ENCODE results near the gene NBAS.
"Not testable (repeated sequence)": the region's sequence is repeated elsewhere in the genome, so short reads cannot be mapped to it uniquely, and the experiment has no call there.

The NBAS gene

DNA sequence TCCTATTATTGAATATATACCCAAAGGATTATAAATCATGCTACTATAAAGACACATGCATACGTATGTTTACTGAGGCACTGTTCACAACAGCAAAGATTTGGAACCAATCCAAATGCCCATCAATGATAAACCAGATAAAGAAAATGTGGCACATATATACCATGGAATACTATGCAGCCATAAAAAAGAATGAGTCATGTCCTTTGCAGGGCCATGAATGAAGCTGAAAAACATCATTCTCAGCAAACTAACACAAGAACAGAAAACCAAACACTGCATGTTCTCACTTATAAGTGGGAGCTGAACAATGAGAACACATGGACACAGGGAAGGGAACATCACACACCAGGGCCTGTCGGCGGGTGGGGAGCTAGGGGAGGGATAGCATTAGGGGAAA, 310.2 kb downstream of the NBAS start:
- not testable (repeated sequence) for DNase-seq

DNA sequence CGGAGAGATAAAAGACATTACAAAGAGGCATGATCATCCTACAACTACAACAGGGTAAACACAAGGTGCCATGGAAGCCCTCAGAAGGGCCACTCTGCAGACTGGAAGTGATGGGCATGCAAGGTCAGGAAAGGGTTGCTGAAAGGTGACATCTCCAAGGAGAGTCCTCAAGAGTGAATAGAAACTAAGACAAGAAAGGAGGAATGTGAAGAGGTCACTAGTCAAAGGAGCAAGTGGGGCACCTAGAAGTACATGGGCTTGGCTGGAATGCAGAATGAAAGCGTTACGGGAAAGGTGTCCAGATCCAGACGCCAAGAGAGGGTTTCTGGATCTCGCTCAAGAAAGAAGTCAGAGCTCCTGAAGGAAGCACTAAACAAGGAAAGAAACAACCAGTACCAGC, 314.3 kb downstream of the NBAS start:
- DNase-seq = no peak

DNA sequence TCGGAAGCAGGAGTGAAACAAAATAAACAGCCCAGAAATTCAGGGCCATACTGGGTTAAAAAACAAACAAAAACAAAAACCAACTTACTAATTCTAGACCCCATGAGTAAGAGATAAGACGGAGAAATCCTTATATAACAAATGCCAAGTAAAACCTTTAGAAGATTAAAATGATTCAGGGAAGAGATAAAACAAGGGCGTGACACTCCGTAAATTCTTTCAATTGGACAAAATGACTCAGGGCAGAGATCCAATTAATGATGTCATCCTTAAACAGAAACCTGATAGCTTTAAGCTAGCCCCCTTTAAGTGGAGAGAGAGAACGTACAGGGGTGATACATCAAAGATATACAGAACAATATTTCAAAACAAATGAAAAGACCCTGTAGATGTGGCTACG, 317.4 kb downstream of the NBAS start:
- DNase-seq = no peak

DNA sequence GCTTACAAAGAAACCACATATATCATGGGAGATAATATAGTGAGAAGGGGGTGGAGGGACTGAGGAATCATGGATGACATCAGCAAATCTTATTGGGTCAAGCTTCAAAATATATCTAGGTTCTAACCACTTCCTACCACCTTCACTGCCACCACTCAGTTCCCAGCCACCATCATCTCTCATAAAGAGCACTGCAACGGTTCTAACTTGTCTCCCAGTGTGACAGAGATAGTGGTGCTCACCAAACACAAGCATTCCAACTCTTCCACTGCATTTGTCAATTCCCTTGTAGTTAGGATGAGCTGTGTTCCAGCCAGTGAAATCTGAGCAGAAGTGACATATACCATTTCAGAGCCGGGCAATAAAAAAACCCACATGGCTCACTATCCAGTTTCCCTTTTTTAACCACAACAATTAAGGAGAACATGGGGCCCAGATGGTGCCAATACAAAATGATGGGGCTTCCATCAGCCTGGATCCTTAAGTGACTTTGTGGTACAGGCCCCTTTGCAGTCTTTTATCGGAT, 318.1 kb downstream of the NBAS start:
- no peak for DNase-seq

DNA sequence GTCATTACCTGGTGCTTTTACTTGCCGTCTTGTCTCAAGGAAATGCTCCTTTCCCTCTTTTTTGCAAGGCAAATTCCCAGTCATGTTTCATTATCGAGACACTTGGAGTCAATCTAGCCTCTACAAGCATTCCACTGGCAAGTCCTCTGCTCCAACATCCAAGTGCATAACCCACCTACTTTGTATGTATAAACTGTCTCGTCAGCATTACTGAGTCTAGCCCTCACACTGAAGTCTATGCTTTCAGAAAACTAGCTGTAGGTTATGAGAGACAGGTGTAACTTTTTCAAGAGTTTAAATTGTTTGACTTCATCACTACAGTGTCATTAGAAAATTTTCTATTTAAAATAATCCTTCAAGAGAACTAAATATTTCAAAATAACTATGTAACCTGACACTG, 319.2 kb downstream of the NBAS start:
- DNase-seq = no peak

DNA sequence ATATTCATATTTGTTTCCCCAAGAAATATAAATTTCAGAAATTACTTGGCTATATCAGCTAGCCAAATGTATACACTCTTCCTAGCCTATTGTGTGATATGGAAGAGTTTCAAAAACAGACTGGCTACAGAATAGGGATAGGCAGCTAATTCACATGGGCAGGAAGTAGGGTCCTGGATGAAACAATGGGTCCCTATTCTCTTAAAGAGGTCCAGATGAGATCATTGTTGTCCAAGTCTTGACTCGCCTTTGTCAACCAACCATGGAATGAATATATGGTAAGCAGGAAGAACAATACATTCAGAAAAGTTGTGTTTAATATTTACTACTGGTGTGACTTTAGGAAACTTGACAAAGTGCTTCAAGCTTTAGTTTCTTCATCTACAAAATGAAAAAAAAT, 319.9 kb downstream of the NBAS start:
- no peak for DNase-seq

DNA sequence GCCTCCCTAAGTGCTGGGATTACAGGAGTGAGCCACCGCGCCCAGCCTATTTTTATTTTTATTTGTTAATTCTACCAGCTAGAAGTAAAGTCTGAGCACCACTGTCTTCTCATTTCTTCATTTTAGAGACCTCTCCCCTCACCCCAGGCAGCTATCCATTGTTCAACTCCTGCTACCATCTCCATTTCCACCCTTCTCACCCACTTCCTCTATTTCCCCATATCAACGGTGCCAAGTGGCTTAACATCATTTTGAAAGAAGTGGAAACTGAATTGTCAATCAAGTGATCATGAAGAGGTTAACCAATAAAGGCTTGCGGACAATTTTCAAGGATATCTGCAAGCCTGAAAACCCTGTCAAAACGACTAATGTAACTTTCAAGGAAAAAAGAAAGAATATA, 323.1 kb downstream of the NBAS start:
- DNase-seq = no peak

DNA sequence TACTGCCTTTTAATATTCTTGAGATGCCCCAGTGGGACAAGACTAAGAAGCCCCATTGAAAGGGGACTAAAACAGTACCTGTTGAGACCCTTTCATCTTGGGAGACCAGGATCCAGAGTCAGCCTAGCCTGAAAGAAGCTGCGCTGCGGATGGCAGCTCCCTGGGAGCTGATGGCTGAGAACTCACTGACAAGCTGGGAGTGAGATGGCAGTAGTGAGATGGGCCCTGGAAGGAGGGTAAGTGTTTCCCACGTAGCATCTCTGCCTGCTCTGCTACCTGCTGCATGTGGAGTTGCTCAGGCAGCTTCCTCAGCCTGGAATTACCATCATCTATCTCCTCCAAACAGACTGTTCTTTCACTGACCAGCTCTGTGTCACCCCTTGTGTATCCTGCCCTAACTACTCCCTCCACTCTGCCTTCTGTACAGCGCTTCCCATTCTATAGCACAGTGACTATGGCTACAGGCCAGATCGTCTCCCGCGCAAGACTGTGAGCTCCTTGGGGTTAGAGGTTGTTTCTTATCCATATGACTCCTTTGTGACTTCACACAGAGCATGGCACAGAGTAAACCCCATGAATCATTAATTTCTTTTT, 330.4 kb downstream of the NBAS start:
- no peak for DNase-seq

DNA sequence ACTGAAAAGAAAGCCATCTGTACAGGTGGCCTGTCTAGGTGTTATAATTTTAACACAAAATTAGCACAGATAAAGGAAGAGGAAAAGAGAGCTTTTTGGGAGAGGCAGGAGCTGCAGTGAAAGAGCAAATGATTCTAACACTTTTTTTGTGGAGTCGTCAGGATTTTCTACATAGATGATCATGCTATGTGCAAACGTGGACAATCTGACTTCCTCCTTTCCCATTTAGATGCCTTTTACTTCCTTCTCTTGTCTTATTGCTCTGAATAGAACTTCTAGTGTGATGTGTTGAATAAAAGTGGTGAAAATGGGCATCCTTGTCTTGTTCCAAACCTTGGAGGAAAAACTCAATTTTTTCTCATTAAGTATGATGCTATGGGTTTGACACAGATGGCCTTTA, 334.5 kb downstream of the NBAS start:
- DNase-seq = no peak

DNA sequence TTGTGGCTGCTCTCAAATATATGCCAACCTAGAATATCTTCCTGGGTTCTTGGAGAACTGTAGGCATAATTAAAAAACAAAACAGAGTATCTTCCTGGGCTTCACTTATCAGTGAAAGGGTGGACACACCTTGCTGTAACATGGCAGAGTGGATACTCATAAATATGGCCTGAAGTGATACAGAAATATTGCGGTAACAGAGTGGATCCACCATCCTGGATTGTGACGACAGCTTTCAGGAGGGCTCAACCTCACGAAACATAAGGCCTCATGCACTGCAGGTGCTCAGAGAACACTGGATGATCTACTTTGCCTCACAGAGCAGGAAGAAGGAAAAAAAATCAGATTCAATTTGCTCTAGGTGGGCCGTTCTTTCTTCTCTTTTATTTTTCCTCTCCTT, 336.0 kb downstream of the NBAS start:
- no peak for DNase-seq

DNA sequence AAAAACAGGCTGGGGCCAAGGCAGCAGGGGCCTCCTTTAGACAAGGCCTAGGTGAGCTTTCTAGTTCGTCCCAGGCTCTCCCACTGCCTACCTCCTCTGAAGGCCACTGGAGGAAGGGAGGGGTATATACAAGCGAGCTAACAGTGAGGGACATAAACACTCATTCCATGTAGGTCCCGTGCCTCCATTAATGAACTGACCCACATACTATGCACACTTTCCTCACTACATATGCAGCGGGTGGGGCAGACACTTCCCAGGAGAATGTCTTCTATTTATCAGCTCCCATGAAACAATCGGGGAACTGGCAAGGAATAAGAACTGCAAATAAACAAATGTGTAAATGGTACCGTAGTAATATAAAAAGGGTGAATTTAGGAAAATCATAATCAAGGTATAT, 336.5 kb downstream of the NBAS start:
- no peak for DNase-seq

DNA sequence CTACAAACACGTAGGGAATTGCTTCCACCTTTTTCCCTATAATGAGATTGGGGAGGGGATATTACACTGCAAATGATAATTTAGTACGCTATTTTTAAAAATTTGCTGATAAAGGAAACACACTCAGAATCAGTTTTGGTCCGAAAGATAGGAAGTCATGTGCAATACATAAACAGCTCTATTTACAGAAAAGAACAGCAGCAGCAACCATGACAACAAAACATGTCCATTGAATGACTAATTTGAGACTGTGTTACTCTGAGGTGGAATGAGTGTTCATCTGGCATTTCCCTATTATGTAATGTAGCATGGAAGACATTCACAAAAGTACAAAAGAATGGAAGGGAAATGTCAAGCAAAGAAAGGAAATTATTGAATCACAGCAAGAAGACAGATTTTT, 337.2 kb downstream of the NBAS start:
- no peak for DNase-seq

DNA sequence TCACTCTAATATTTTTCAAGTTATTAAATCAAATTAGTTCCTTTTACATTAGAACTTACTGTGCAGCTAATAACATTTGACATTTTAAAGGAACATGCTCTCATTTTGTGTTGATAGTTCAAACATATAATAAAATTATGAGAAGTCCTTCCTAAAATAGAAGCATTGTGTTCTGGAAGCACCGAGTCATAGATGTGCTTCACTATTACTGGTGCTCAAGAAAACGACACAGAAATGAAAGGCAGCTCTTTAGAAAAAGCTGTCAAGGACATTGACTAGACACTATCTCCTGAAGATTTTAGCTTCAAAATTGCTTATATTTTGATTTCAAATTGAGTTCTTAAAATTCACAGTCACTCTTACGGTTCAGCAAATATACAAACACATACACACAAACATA, 338.3 kb downstream of the NBAS start:
- no peak for DNase-seq

DNA sequence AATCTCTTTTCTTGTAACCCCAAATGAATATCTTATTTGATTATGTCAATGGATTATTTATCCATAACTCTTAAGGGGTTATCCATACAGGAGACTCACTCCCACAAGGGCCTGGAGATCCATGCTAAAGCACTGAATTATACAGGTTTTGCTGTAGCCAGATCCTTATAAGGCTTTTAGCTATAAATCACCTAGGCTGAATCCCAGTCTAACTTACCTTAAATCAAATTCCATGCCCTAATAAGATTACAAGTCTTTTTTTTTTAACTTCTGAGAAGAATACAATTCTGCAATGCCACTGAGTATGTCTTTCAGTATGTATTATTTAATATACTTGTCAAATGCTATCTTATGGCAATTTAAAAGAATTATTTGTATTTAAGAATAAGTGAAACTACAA, 340.5 kb downstream of the NBAS start:
- no peak for DNase-seq

DNA sequence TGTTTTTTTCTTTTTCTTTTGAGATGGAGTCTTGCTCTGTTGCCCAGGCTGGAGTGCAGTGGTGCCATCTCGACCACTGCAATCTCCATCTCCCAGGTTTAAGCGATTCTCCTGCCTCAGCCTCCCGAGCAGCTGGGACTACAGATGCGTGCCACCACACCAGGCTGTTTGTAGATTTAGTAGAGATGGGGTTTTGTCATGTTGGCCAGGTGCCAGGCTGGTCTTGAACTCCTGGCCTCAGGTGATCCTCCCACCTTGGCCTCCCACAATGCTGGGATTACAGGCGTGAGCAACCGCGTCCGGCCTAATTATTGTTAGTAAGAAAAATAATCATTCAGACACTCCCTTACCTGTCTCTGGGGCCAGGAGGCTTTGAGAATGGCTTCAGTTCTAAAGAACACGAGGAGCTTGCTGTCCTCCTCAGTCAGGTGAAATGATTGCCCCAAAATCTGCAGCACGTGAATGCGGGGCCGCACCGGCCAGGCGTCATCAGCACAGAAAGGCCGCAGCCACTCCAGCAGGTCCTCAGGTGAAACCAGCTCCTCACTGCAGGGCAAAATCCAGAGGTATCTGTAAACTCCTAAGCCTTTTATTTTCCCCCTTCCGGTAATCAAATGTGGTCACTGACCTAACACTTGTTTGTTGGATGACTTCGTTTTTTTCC, 342.6 kb downstream of the NBAS start:
- DNase-seq = no peak

DNA sequence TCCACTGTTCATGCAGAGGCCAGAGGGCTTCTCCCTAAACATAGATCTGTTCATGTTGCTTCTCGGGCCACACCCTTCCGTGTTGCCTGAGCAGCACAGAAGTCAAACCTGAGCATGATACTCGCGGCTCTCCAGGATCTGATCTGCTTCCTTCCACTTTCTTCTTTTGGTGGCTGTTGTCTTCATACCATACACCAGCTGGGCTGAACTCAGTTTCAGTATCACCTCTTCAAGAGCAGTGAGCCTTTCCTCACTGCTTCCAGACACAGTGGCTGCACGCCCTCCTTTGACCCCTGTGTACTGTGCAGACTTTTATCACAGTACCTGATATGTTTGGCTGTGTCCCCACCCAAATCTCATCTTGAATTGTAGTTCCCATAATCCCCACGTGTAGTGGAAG, 348.9 kb downstream of the NBAS start:
- no peak for DNase-seq

DNA sequence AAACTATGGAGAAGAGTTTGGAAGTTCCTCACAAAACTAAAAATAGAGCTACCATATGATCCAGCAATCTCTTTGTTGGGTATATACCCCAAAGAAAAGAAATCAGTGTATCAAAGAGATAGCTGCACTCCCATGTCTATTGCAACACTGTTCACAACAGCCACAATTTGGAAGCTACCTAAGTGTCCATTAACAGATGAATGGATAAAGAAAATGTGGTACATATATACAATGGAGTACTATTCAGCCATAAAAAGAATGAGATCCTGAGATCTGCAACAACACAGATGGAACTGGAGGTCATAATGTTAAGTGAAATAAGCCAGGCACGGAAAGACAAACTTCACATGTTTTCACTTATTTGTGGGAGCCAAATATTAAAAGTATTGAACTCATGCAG, 350.6 kb downstream of the NBAS start:
- DNase-seq = not testable (repeated sequence)

DNA sequence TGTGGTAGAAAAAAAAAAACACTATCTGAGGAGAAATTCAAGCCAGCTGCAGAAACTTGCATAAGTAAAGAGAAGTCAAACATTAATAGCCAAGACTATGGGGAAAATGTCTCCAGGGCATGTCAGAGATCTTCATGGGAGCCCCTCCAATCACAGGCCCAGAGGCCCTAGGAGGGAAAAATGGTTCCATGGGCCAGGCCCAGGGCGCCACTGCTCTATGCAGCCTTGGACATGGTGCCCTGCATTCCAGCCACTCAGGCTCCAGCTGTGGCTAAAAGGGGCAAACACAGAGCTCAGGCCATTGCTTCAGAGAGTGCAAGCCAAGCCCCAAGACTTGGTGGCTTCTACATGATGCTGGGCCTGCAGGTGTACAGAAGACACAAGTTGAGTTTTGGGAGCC, 354.7 kb downstream of the NBAS start:
- DNase-seq = no peak

DNA sequence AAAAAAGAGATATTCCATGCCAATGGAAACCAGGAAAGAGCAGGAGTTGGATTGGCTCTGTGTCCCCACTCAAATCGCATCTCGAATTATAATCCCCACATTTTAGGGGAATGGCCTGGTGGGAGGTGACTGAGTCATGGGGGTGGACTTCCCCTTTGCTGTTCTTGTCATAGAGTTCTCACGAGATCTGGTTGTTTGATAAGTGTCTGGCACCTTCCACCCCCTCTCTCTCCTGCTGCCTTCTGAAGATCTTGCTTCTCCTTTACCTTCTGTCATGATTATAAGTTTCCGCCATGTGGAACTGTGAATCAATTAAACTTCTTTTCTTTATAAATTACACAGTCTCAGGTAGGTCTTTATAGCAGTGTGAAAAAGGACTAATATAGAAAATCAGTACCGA, 355.6 kb downstream of the NBAS start:
- DNase-seq = no peak

DNA sequence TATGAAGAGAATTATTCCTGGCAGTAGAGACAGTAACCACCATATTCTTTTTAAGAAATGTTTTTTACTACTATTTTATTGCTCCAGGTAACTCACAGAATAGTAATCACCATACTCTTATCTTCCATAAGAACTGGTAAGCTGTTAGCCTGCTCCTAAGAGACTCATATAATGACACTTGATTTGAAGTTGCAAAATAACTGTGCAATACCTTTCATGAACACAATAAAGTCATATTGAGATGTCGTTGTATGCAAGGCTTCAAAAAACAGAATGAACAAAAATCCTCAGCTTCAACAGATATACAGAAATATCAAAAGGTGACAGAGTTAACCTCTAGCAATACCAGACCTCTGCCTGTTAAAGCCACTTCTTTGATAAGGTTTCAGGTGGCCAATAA, 360.1 kb downstream of the NBAS start:
- no peak for DNase-seq

DNA sequence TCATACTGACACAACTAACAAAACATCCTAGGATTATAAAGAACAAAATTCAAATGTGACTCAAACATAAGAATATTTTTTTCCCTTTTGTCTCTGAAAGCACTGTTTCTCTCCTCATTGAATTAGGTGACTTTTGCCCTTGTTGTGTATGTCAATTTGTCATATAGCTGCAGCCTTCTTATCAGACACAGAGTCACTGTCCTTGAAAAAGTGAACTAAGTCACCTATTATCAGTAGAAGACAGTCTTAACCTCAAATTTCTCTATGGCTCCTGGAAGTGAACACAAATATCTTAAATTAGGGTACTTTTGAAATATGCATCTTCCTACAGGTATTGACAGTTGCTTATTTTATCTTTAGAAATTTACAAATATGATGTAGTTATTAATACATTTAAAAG, 360.6 kb downstream of the NBAS start:
- DNase-seq = no peak

DNA sequence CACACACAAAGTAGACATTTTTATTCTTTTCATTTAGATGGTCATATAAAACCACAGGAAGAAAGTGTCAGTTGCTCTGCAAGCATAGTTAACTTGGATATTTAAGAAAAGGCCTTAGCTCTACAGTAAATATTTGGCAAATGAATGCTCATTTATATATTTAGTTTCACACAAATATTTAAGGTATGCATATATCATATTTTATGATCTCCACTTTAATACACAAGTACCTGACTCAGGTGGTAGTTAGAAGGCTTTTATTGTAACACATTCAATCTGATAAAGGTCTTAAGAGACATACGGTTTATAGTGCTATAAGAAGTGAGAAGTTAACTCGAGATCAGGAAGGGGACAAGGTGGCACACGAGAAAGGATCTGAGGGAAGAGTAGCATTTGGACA, 363.1 kb downstream of the NBAS start:
- no peak for DNase-seq

DNA sequence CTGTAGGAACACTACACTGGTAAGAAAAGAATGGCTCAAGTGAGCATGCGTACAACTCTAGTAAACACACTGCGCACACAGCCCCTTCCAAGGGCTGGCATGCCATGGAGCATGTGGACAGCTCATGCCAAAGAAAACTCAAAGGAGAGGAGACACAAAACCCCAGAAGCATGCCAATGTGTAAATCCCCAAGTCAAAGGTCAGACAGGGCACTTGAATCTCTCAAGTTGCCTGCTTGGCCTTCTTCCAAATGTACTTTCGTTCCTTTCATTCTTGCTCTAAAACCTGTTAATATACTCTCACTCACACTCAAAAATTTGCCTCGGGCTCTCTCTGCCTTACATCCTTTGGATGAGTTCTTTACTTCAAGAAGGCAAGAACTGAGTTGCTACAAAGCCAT, 365.3 kb downstream of the NBAS start:
- DNase-seq = no peak

DNA sequence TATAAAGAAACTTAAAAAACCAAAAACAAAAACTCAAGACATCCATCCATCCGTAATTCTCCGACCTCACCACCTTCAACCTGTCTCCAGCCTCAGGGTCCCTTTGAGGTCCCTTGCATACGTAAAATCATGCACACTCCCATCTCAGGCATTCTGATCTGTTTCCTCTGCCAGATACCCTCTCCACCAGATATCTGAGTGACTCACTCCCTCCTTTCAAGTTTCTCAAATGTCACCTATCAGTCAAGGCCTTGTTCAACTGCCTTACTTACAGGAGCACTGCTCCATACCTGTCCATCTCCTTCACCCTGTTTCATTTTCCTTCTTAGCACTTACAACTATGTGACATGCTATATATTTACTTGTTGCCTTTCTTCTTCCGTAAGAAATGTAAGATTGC, 369.3 kb downstream of the NBAS start:
- no peak for DNase-seq

DNA sequence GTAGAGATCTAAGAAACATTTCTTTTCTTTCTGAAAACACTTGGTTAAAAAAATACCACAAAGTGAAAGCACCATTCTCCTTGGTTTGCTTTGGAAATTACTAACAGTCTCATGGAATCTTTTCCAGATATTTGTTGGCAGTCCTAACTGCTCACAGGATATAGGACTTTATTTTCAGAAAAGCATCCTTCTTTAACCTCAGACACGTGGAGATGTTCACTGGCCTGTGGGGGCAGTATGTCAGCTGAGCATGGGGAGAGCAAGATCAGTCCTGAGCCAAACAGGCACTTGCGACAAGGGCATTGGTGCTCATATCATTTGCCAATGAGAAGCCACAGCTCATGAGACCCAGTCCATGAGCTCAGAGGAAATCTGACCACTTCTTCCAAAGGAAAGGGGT, 371.9 kb downstream of the NBAS start:
- no peak for DNase-seq
